A549 (cell line): ENCODE results near the gene UNKL. TPM values are rescaled to one million over a fixed set of nuclear protein-coding genes. Genes with fewer than 3 reads are reported as not detected.

ENCODE experiments used
- ATAC-seq, 2 experiments: fragments of 200-7000 bp in 1 of 2; fragments of >200 bp in 1 of 2; cut with Nextera tagmentation in 1 of 2; cut with Tn5 transposase in 1 of 2; 3 replicates each; pipeline versions ENCODE4 v1.8.0 to v1.9.1; 2018 to 2020; ENCODE audit warnings: mild to moderate bottlenecking in 1 of 2, moderate library complexity in 1 of 2
- CTCF ChIA-PET: fragments of 300-600 bp; sonication (Branson Sonifier 250); formaldehyde crosslinking; extraction: SDS; loops from one replicate; lab custom pipeline; 2021; ENCODE audit warnings: antibody characterized with exemption, inconsistent platforms; lab: Yijun Ruan, JAX
- POLR2A ChIA-PET: fragments of 350-600 bp; formaldehyde crosslinking; extraction: SDS; loops from one replicate; lab custom pipeline; 2021; ENCODE audit warnings: antibody characterized with exemption, inconsistent platforms; lab: Yijun Ruan, JAX
- DNase-seq, 2 experiments: peaks; one replicate each; pipeline versions ENCODE4 v3.0.0 to v3.0.0-alpha.2; 2011 to 2016; ENCODE audit warnings: low read depth in 1 of 2, low spot score in 1 of 2
- FAIRE-seq: peaks from 2 replicates; lab custom pipeline; 2011; peaks lifted over from hg19 to GRCh38; lab: Jason Lieb, UNC
- H3K27ac ChIP-seq, 2 experiments: fragments of >200 bp; sonication (Bioruptor Twin); formaldehyde crosslinking; 3 replicates each; pipeline ENCODE4 v1.5.1; 2016 to 2017
- H3K4me1 ChIP-seq: fragments of >200 bp; sonication (Bioruptor Twin); formaldehyde crosslinking; 3 replicates; pipeline ENCODE4 v1.6.1; 2016
- H3K4me2 ChIP-seq: fragments of >200 bp; sonication (Bioruptor Twin); formaldehyde crosslinking; 3 replicates; pipeline ENCODE4 v1.6.1; 2016
- H3K4me3 ChIP-seq: fragments of >200 bp; sonication (Bioruptor Twin); formaldehyde crosslinking; 3 replicates; pipeline ENCODE4 v1.5.1; 2016
- H3K9me3 ChIP-seq: fragments of >200 bp; sonication (Bioruptor Twin); formaldehyde crosslinking; 3 replicates; pipeline ENCODE4 v1.6.1; 2016
- BHLHE40 ChIP-seq: IDR thresholded peaks from 2 replicates; pipeline ENCODE4 v1.6.1; 2012; ENCODE audit warnings: low read depth, low read length, inconsistent platforms
- CEBPB ChIP-seq, 2 experiments: fragments of >200 bp in 1 of 2; sonication (Bioruptor Twin) in 1 of 2; formaldehyde crosslinking in 1 of 2; IDR thresholded peaks; 2 replicates each; pipeline ENCODE4 v1.6.1; 2012 to 2016
- CHD4 ChIP-seq: fragments of 200-600 bp; sonication (generic); IDR thresholded peaks from 2 replicates; pipeline ENCODE4 v1.6.1; 2016; ENCODE audit warnings: antibody characterized with exemption, mild to moderate bottlenecking, borderline replicate concordance
- EHMT2 ChIP-seq: fragments of 200-600 bp; sonication (generic); IDR thresholded peaks from 2 replicates; pipeline ENCODE4 v1.6.1; 2016; ENCODE audit warnings: antibody characterized with exemption, low read depth, mild to moderate bottlenecking, moderate library complexity
- FOSB ChIP-seq: fragments of 250-450 bp; sonication (Bioruptor Pico); IDR thresholded peaks from 2 replicates; pipeline ENCODE4 v1.5.0; 2020; ENCODE audit warnings: mild to moderate bottlenecking, moderate library complexity
- HEYL ChIP-seq: fragments of 250-450 bp; sonication (Bioruptor Pico); IDR thresholded peaks from 2 replicates; pipeline ENCODE4 v1.8.0; 2021; ENCODE audit warnings: mild to moderate bottlenecking, moderate library complexity
- HOXA7 ChIP-seq: fragments of 250-450 bp; sonication (Bioruptor Pico); IDR thresholded peaks from 2 replicates; pipeline ENCODE4 v1.5.0; 2020; ENCODE audit warnings: mild to moderate bottlenecking, moderate library complexity
- KDM1A ChIP-seq: fragments of 200-600 bp; sonication (generic); IDR thresholded peaks from 2 replicates; pipeline ENCODE4 v1.6.1; 2016; ENCODE audit warnings: low read depth, mild to moderate bottlenecking
- KDM5A ChIP-seq: fragments of 200-600 bp; sonication (generic); IDR thresholded peaks from 2 replicates; pipeline ENCODE4 v1.6.1; 2016; ENCODE audit warnings: antibody characterized with exemption, mild to moderate bottlenecking
- MAFK ChIP-seq: fragments of 450-650 bp; IDR thresholded peaks from 2 replicates; pipeline ENCODE4 v1.6.1; 2014; ENCODE audit not compliant: partially characterized antibody
- NR3C1 ChIP-seq: fragments of >200 bp; sonication (Bioruptor Twin); formaldehyde crosslinking; IDR thresholded peaks from 3 replicates; pipeline ENCODE4 v1.6.1; 2017
- POLR2AphosphoS2 ChIP-seq: conservative IDR thresholded peaks from 2 replicates; pipeline ENCODE4 v1.6.1; 2012; ENCODE audit warnings: low read length, improper control_type of control experiment, inconsistent platforms
- RCOR1 ChIP-seq: fragments of 150-350 bp; IDR thresholded peaks from 2 replicates; pipeline ENCODE4 v1.6.1; 2014; ENCODE audit warnings: antibody characterized with exemption, low read length, low read depth
- RFX5 ChIP-seq: fragments of 450-650 bp; IDR thresholded peaks from 2 replicates; pipeline ENCODE4 v1.7.1; 2014; ENCODE audit warnings: antibody characterized with exemption, mild to moderate bottlenecking, moderate library complexity
- SREBF2 ChIP-seq: fragments of 450-650 bp; IDR thresholded peaks from 2 replicates; pipeline ENCODE4 v1.6.1; 2014; ENCODE audit warnings: mild to moderate bottlenecking, moderate library complexity
- TFCP2L1 ChIP-seq: fragments of 250-450 bp; sonication (Bioruptor Pico); IDR thresholded peaks from 2 replicates; pipeline ENCODE4 v1.5.0; 2021; ENCODE audit warnings: mild to moderate bottlenecking
- TP53 ChIP-seq: fragments of 250-450 bp; sonication (Bioruptor Pico); IDR thresholded peaks from 2 replicates; pipeline ENCODE4 v1.5.0; 2021; ENCODE audit warnings: mild to moderate bottlenecking, moderate library complexity
- ZC3H11A ChIP-seq: fragments of 450-650 bp; IDR thresholded peaks from 2 replicates; pipeline ENCODE4 v1.6.1; 2014; ENCODE audit warnings: antibody characterized with exemption, mild to moderate bottlenecking
- ZFP36 ChIP-seq: fragments of 450-650 bp; IDR thresholded peaks from 2 replicates; pipeline ENCODE4 v1.6.1; 2014; ENCODE audit warnings: borderline replicate concordance; ENCODE audit not compliant: partially characterized antibody
- ZNF302 ChIP-seq: fragments of 250-450 bp; sonication (Bioruptor Pico); IDR thresholded peaks from 2 replicates; pipeline ENCODE4 v1.9.0; 2021; ENCODE audit warnings: inconsistent platforms, mild to moderate bottlenecking, moderate library complexity
- WGBS: methylation state at CpG from one replicate; pipeline ENCODE4 v1.1.6; 2017; ENCODE audit errors: missing lambda C conversion rate; 5-methylcytosine and 5-hydroxymethylcytosine counted together
- polyA plus RNA-seq, 4 experiments: library from polyadenylated mRNA; depleted of rRNA in 3 of 4; stranded (reverse); fragments of >200 nt; fragmentation: RNase III in 1 of 4; extraction: RNeasy Plus Mini Kit Qiagen cat#74134 plus additional on column Dnase treatment in 1 of 4; gene quantifications; 2 replicates in 3 of 4; 3 replicates in 1 of 4; pipeline ENCODE4 v1.2.3, GENCODE V29; 2011 to 2017
- TF ChIP-seq, protein P1 (sequence below): fragments of 200-600 bp; sonication (generic); IDR thresholded peaks from 2 replicates; pipeline ENCODE4 v1.6.1; 2016; ENCODE audit warnings: antibody characterized with exemption, mild to moderate bottlenecking, moderate library complexity
- TF ChIP-seq, protein P2 (sequence below): fragments of >200 bp; sonication (Bioruptor Twin); formaldehyde crosslinking; IDR thresholded peaks from 3 replicates; pipeline ENCODE4 v1.6.1; 2016
- TF ChIP-seq, protein P3 (sequence below): fragments of >200 bp; sonication (Bioruptor Twin); formaldehyde crosslinking; IDR thresholded peaks from 2 replicates; pipeline ENCODE4 v1.6.1; 2016
- TF ChIP-seq, protein P4 (sequence below): IDR thresholded peaks from 2 replicates; pipeline ENCODE4 v1.6.1; 2012; ENCODE audit warnings: low read depth, borderline replicate concordance

The UNKL gene
- polyA plus RNA-seq, 2 of the 4 experiments (the other 2 are of a cell fraction) = 20.7 to 37.6 TPM

DNA sequence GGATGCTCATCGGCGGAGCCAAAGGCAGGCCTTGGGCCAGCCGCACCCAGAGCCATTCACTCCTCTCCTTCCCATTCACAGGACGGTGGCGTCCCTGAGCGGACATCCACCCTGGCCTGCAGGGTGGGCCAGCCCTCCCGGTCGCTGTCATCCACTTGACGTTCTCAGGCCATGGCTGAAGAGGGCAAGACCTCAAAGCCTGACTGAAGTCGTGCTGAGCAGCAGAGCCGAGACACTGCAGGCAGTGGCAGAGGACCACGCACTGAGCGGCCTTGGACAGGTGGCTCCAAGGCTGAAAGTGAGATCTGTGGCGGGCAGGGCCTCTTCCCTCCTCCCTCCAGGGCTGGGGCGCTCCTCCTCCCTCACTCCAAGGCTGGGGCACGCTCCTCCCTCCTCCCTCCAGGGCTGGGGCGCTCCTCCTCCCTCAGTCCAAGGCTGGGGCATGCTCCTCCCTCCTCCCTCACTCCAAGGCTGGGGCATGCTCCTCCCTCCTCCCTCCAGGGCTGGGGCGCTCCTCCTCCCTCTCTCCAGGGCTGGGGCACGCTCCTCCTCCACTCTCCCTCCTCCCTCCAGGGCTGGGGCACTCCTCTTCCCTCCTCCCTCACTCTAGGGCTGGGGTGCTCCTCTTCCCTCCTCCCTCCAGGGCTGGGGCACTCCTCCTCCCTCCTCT lies 38.6 kb downstream of the UNKL start (continued):
- TF ChIP-seq RCOR1 (no peak), ZNF302 (CRISPR knock-in tag) (no peak)

DNA sequence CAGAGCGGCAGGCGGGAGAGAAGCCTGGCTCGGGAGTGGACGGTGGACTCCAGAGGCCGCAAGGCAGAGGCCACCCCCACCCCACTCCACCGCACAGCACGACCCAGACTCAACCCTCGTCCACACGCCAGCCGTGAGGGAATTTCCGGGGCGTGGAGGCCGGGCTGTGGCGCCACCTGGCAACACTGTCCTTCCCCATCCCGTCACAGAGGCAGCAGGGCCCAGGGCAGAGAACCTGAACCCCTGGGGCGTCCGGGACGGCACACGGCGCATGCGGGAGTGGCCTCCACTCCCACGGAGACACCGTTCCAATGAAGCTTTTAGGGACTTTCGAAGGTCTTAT lies 39.2 kb downstream of the UNKL start:
- Histone ChIP-seq H3K4me1 (peaks cover 27% of the 10 kb centered on the region), H3K9me3 (no peaks in the 10 kb centered on the region), H3K4me3 (no peak overlapping the region)
- 88% methylated on average over 23 of the region's 24 CpGs for WGBS
- DNase-seq (no peak), ATAC-seq (no peak), FAIRE-seq (no peak)
- POLR2A ChIA-PET = no interaction called here
- TF ChIP-seq HOXA7 (CRISPR knock-in tag) (no peak), CHD4 (no peak), CEBPB (IDR thresholded peaks at IDR 0.05) (no peak)
- TF ChIP-seq, all 56 proteins: peak for 0
- Histone ChIP-seq H3K4me2 (no peak overlapping the region), H3K27ac (peak overlapping the region in 1 of 2 experiments; percentile 15; a peak in 1 of 6 replicates)
- CTCF ChIA-PET = interaction anchor here (0.9 to 11.4 kb wide), 2 partner anchors 13 to 25 kb away, joined by 3 to 127 read pairs; no protein-coding TSS in a partner anchor

DNA sequence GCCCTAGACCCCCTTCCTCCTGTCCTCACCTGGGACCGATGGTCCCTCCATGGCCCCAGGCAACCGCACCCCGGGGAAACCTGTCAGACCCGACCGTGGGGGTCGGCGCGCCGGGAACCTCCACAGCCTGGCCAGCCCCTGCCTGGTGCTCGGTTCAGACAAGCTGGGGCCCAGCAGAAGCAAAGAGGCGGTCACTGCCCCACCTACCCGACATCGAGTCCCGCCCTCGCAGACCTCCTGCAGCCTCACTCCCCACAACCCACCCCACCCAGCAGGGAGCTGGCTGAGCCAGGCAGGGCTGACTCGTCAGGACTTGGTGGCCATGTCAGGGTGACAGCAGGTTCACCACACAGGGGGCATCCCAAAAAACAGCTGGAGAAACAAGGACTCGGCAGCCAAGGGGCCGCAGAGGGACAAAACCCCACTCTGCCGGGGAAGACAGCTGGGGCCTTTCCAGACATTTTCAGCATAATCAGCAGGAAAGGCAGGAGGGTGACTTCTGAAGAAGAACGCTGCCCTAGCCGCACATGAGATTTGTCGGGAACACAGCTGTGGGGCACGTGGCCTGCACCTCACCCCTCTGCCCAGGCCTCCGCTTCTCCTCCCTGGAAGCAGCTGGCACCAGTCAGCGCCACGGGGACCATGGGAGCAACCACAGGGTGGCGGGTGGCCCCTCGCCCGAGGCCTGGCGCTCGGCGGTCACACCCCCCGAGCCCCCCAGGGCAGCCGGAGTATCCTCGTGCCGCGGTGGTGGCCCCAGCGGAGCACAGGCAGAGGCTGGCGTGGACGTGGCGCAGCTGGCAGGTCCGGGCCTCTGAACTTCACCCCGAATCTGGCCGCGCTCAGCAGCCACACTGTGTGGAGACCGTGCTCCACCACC lies 39.8 kb downstream of the UNKL start:
- ATAC-seq (no peak), DNase-seq (no peak), FAIRE-seq (no peak)
- TF ChIP-seq POLR2AphosphoS2 (no peak; the same call in 1 of the 2 replicates), ZC3H11A (no peak), MAFK (peak; percentile 18), EHMT2 (no peak), KDM1A (no peak), RFX5 (no peak), FOSB (no peak)
- TF ChIP-seq, protein P1, sequence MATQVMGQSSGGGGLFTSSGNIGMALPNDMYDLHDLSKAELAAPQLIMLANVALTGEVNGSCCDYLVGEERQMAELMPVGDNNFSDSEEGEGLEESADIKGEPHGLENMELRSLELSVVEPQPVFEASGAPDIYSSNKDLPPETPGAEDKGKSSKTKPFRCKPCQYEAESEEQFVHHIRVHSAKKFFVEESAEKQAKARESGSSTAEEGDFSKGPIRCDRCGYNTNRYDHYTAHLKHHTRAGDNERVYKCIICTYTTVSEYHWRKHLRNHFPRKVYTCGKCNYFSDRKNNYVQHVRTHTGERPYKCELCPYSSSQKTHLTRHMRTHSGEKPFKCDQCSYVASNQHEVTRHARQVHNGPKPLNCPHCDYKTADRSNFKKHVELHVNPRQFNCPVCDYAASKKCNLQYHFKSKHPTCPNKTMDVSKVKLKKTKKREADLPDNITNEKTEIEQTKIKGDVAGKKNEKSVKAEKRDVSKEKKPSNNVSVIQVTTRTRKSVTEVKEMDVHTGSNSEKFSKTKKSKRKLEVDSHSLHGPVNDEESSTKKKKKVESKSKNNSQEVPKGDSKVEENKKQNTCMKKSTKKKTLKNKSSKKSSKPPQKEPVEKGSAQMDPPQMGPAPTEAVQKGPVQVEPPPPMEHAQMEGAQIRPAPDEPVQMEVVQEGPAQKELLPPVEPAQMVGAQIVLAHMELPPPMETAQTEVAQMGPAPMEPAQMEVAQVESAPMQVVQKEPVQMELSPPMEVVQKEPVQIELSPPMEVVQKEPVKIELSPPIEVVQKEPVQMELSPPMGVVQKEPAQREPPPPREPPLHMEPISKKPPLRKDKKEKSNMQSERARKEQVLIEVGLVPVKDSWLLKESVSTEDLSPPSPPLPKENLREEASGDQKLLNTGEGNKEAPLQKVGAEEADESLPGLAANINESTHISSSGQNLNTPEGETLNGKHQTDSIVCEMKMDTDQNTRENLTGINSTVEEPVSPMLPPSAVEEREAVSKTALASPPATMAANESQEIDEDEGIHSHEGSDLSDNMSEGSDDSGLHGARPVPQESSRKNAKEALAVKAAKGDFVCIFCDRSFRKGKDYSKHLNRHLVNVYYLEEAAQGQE = no peak
- Histone ChIP-seq H3K27ac (peak overlapping the region in 1 of 2 experiments; percentile 15; a peak in 2 of 6 replicates), H3K4me3 (no peak overlapping the region), H3K4me2 (no peak overlapping the region), H3K9me3 (no peaks in the 10 kb centered on the region), H3K4me1 (peaks cover 22% of the 10 kb centered on the region)
- WGBS = 92% methylated on average over 27 of the region's 46 CpGs
- ChIA-PET CTCF (interaction anchor here (0.9 to 11.4 kb wide), 2 partner anchors 12 to 24 kb away, joined by 3 to 127 read pairs; no protein-coding TSS in a partner anchor), POLR2A (no interaction called here)

DNA sequence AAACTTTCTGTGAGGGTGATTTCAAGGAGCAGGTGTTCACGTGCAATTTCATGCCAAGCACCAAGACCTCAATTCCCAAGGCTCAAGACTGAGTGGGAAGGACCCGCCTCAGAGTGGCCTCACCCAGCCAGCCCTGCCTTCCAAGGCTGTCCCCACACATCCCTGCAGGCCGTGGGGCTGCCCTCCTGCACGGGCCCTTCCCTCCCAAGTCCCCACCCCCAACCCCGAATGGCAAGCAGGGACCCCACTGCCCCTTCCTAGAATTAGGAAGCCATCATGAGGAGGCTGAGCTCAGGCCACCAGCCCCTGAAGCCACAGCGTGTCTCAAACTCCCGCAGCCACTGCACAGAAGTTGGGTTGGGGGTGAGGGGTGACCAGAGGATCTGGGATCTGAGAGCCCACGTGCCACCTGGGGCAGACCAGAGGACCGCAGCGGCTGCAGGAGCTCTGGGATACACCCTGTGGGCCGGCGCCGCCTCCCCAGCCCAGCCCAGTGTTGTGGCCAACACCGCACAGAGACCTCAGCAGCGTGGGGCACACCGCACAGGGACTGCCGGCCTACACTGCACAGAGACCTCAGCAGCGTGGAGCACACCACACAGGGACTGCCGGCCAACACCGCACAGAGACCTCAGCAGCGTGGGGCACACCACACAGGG lies 42.1 kb downstream of the UNKL start:
- Histone ChIP-seq H3K9me3 (no peaks in the 10 kb centered on the region), H3K27ac (no peak overlapping the region), H3K4me3 (no peak overlapping the region), H3K4me2 (no peak overlapping the region), H3K4me1 (peaks cover 17% of the 10 kb centered on the region)
- POLR2A ChIA-PET = no interaction called here
- 92% methylated on average over 13 of the region's 21 CpGs for WGBS
- FAIRE-seq (no peak), DNase-seq (no peak), ATAC-seq (0 out of 6 replicates have a peak, but pooled peaks of 1 of the 2 experiments have one; percentile 22)
- CTCF ChIA-PET = interaction anchor here (0.6 to 1.8 kb wide), 4 partner anchors 7 to 416 kb away, joined by 4 to 12 read pairs (median 6); no protein-coding TSS in a partner anchor
- TF ChIP-seq HEYL (no peak), HOXA7 (CRISPR knock-in tag) (no peak), SREBF2 (no peak), NR3C1 (no peak), TP53 (CRISPR knock-in tag) (no peak), FOSB (no peak), ZFP36 (no peak), KDM5A (no peak), TFCP2L1 (CRISPR knock-in tag) (no peak), BHLHE40 (no peak)
- TF ChIP-seq, protein P2, sequence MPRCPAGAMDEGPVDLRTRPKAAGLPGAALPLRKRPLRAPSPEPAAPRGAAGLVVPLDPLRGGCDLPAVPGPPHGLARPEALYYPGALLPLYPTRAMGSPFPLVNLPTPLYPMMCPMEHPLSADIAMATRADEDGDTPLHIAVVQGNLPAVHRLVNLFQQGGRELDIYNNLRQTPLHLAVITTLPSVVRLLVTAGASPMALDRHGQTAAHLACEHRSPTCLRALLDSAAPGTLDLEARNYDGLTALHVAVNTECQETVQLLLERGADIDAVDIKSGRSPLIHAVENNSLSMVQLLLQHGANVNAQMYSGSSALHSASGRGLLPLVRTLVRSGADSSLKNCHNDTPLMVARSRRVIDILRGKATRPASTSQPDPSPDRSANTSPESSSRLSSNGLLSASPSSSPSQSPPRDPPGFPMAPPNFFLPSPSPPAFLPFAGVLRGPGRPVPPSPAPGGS = no peak
- TF ChIP-seq, protein P3, sequence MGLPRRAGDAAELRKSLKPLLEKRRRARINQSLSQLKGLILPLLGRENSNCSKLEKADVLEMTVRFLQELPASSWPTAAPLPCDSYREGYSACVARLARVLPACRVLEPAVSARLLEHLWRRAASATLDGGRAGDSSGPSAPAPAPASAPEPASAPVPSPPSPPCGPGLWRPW = no peak
- TF ChIP-seq, protein P4, sequence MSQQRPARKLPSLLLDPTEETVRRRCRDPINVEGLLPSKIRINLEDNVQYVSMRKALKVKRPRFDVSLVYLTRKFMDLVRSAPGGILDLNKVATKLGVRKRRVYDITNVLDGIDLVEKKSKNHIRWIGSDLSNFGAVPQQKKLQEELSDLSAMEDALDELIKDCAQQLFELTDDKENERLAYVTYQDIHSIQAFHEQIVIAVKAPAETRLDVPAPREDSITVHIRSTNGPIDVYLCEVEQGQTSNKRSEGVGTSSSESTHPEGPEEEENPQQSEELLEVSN = no peak
